HFF-Myc (cell line): ENCODE results near the gene FOXL2NB.

Source experiments
- DNase-seq: peaks from one replicate; pipeline ENCODE4 v3.0.0-alpha.2; 2011; ENCODE audit warnings: low read depth; ENCODE audit errors: extremely low read depth
- H3K4me3 ChIP-seq: replicated peaks from 2 replicates; pipeline ENCODE4 v1.5.1; 2011; ENCODE audit warnings: low read depth, mild to moderate bottlenecking, control low read depth, low read length
- CTCF ChIP-seq: IDR thresholded peaks from 2 replicates; pipeline ENCODE4 v1.5.1; 2012; ENCODE audit warnings: mild to moderate bottlenecking, low read depth, low read length, control low read depth; ENCODE audit errors: missing control alignments

FOXL2NB gene

GRCh38 chr3:138907539-138907938 is 39.5 kb upstream of the FOXL2NB start:
- no peak for TF ChIP-seq CTCF
- no peak for DNase-seq
- no peak overlapping the region for H3K4me3 ChIP-seq

GRCh38 chr3:138908846-138909245 is 38.2 kb upstream of the FOXL2NB start:
- no peak overlapping the region for H3K4me3 ChIP-seq
- DNase-seq, result no peak
- no peak for TF ChIP-seq CTCF

DNA sequence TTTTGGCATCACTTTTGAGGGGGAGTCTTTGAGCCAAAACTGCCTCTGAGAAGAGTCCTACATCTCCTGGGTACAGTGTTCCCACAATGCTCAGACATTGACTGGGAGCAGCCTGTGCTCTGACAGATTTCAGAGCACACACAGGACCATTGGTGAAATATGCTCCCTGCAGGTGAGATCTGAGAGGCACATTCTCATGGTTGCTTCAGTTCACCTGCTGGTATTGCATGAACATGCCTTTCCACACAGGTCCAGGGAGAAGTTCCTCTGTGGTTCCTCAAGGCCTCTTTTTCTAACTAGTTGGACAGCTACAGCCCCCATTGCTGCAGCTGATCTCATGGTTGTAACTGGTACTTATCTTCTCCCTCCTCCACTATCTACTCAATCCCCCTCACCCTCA is 37.1 kb upstream of the FOXL2NB start:
- no peak for TF ChIP-seq CTCF
- H3K4me3 ChIP-seq, result no peak overlapping the region
- DNase-seq, result no peak

GRCh38 chr3:138911621-138912020 is 35.4 kb upstream of the FOXL2NB start:
- DNase-seq, result no peak
- no peak overlapping the region for H3K4me3 ChIP-seq
- no peak for TF ChIP-seq CTCF

GRCh38 chr3:138912237-138912636 is 34.8 kb upstream of the FOXL2NB start:
- TF ChIP-seq CTCF, result no peak
- no peak overlapping the region for H3K4me3 ChIP-seq
- no peak for DNase-seq

GRCh38 chr3:138913766-138914165 is 33.3 kb upstream of the FOXL2NB start:
- no peak for DNase-seq
- no peak overlapping the region for H3K4me3 ChIP-seq
- TF ChIP-seq CTCF, result no peak

DNA sequence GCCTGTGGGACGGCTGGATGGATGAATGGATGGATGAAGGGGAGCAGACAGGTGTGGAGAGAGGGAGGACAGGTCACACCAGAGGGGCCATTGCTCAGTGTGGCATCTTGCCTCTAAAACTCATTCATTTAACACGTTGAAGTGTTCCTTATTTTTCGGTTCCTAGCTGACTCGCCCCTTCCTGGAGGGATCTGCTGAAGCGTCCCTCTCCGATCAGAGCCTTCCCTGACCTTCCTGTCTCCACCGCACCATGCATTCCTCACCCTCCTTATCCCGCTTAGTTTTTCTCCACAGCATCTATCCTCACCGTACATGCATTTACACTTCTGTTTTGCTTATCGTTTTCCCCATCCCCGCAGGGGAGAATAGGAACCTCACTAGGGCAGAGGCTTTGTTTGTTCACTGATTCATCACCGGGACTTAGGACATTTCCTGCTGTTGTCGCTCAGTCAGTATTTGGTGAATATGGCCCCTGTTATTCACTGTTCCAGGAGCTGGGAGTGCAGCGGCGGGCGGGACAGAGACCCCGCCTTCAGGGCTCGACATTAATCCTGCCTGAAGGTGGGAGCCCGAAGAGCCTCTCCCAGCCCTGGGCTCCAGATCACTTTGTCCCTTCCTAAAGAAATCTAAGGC is 32.0 kb upstream of the FOXL2NB start:
- peak overlapping the region; percentile 71 for H3K4me3 ChIP-seq
- TF ChIP-seq CTCF, result no peak

More for the DNA sequence above, 32.0 kb upstream of the FOXL2NB start:
- no peak for DNase-seq
